Ramos (cell line): Measurements from ENCODE around the gene MACROH2A2.

Experiments used
- in situ Hi-C: fragments of 300-500 bp; cut with MboI; formaldehyde crosslinking; loops from one replicate; pipeline ENCODE4 v1.14.3; 2022; ENCODE audit warnings: low sequenced_read_pairs; ENCODE audit not compliant: unreplicated experiment

MACROH2A2 gene

GRCh38 chr10:70124415-70124814 lies 71.8 kb downstream of the MACROH2A2 start:
- in situ Hi-C loops, result no loop called here

GRCh38 chr10:70124918-70125317 lies 72.3 kb downstream of the MACROH2A2 start:
- in situ Hi-C loops, result no loop called here

- in situ Hi-C loops, result no loop called here
Measured at GRCh38 chr10:70125918-70126552, 73.4 kb downstream of the MACROH2A2 start.

DNA sequence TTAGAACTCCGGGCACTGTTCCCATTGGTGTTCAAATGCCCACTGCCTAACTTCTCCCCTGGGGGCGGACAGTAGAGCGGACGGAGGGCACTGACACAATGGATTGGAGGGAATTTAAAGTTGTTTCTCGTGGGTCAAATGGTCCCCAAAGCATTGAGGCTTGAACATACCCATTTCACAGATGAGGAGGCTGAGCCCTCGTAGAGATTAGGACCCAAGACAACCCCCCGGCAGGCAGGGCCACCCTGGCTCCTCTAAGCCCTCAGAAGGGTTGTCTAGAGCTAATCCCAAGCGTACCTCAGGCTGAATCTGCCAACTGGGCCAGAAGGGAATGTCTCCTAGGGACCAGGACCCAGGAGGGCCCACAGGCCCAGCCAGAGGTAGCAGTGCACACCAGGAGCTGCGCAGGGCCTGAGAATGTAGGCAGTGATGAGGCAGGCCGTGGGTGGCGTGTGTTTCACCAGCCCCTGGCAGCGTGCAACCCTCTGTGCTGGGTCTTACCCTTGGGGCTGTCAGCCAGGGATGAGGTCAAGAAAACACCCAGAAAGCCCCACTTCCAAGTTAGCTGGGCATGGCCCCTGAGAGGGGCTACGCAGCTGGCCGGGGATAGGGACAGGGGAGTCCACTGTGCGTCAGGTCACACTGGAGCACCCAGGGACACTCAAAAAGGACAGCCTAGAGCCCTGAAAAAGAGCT lies 74.2 kb downstream of the MACROH2A2 start:
- in situ Hi-C loops, result no loop called here

- in situ Hi-C loops, result no loop called here
Measured at GRCh38 chr10:70130878-70131559, 78.4 kb downstream of the MACROH2A2 start.

DNA sequence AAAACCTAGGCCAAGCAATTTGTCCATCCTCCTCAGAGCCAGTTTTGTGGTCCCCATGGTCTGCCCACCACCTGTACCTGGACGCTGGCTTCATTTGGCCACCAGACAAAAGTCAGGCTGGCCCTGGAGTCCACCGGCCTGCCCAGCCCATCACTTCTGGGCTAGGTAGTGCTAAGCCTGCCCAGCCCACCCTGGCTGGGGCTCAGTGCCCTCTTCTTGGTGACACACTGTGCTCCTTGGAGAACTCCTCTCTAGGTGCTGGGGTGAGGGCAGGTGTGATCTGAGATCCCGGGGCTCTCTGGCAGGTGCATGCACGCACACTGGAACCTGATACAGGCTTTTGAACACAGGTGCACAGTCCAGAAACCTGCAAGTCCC lies 78.9 kb downstream of the MACROH2A2 start:
- in situ Hi-C loops, result no loop called here

- in situ Hi-C loops, result no loop called here
Measured at GRCh38 chr10:70132098-70133029, 79.7 kb downstream of the MACROH2A2 start, which contains the start of gene AIFM2. TSS of gene AIFM2 (minus strand) at chr10:70132825. CDS start at chr10:70124084, 8,741 bp downstream.

DNA sequence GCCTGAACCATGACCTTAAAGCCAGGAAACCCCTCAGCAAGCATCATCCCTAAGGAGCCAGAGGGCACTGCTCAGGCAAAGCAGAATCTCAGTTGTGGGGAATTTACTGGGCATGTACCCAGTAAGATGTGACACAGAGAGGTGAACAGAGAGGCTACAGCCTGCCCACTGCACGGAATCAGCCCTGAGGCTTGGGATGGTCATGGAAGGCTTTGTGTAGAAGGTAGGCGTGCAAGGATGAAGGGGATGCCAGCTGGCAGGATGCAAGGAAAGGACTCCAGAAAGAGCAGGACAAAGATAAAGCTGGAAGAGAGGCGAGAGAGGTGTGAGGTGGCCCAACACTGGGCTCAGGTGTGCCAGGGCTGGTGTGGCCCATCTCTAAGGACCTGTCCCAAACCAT lies 82.4 kb downstream of the MACROH2A2 start:
- in situ Hi-C loops, result no loop called here

DNA sequence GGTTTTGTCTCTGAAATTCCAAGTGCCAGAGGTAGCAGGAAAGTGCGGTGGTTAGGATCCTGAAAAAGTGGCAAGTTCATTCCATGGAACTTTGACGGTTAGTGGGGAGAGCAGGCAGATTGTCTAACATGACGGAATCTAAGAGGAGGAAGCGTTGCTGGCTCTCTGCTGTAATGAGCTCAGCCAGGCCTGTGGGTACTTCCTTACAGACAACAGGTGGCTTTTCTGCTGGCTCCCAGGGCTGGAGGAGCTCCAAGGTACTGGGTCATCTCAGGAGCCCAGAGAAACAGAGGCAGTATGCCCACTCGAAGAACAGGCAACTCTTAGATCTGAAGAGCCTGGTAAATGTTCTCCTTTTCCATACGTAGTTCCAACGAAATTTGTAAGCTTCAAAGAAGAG lies 83.0 kb downstream of the MACROH2A2 start:
- in situ Hi-C loops, result no loop called here

GRCh38 chr10:70137135-70137534 lies 84.5 kb downstream of the MACROH2A2 start:
- in situ Hi-C loops, result no loop called here

GRCh38 chr10:70137927-70138883 lies 85.6 kb downstream of the MACROH2A2 start:
- in situ Hi-C loops, result no loop called here

- in situ Hi-C loops, result no loop called here
Measured at GRCh38 chr10:70139151-70139996, 86.7 kb downstream of the MACROH2A2 start.

DNA sequence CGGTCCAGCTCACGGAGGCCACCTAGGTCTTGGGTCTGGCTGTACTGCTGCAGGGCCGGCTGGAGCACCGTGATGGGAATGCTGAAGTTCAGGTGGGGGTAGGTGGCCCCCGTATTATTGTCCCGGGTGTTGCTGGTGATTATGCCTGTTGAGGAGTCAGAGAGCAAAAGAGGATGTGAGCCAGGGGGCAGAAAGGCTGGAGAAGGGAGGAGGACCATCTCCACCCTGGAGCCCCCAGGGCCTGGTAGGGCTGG lies 87.3 kb downstream of the MACROH2A2 start:
- in situ Hi-C loops, result no loop called here

DNA sequence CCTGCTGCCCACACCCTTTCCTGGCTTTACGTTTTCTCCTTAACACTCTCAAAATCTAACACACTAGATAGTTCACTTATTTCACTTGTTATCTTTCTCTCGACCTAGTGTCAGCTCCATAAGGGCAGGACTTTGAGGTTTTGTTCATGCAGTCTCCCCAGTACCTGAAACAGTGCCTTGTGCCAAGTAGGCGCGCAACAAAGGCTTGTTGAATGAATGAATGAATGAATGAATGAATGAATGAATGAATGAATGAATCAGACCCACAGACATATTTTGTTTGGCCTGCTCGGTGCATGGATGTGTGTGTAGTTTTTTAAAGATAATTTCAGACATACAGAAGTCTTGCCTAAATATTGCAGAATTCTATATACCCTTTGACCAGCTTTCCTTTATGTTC lies 87.7 kb downstream of the MACROH2A2 start:
- in situ Hi-C loops, result no loop called here

GRCh38 chr10:70142555-70142954 lies 89.9 kb downstream of the MACROH2A2 start:
- in situ Hi-C loops, result no loop called here

- in situ Hi-C loops, result no loop called here
Measured at GRCh38 chr10:70144372-70145110, 91.9 kb downstream of the MACROH2A2 start.

GRCh38 chr10:70145166-70145665 lies 92.6 kb downstream of the MACROH2A2 start:
- in situ Hi-C loops, result no loop called here
